SU-DHL-6 (cell line): Measurements from ENCODE around the gene ADAMTS15.

Experiments
- EZH2phosphoT487 ChIP-seq: fragments of 200-600 bp; sonication (generic), shearing (Covaris generic); conservative IDR thresholded peaks from 2 replicates; pipeline ENCODE4 v1.6.1; 2018; ENCODE audit warnings: mild to moderate bottlenecking, antibody characterized with exemption, low read length, moderate library complexity, mixed read lengths
- TF ChIP-seq, protein P1 (sequence below): fragments of 200-600 bp; sonication (generic); IDR thresholded peaks from one replicate; pipeline ENCODE4 v1.5.1; 2017; ENCODE audit warnings: antibody characterized with exemption, mild to moderate bottlenecking, low read length, moderate library complexity; ENCODE audit not compliant: insufficient read depth, poor library complexity, severe bottlenecking

DNA sequence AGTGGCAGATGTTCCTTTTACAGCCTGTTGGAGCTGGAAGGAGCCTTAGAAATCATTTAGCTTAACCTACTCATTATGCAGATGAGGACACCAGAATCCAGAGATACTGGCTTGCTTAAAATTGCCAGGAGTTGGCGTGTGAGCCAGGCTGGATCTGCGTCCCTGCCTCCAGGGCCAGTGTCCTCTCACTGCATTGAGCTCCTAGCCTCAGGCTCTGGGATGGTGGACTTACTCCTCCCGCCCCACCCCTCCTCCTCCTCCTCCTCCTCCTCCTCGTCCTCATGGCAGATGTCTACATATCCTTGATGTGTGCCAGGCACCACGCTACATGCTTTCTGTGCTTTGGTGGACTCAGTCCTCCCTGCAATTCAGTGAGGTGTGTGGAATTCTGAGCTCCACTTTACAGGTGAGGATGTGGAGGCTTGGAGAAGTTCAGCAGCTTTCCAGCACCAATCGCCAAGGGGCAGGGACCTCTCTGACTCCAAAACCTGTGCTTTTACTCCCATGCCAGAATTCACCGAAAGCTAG is 24.1 kb downstream of the ADAMTS15 start:
- TF ChIP-seq, protein P1, sequence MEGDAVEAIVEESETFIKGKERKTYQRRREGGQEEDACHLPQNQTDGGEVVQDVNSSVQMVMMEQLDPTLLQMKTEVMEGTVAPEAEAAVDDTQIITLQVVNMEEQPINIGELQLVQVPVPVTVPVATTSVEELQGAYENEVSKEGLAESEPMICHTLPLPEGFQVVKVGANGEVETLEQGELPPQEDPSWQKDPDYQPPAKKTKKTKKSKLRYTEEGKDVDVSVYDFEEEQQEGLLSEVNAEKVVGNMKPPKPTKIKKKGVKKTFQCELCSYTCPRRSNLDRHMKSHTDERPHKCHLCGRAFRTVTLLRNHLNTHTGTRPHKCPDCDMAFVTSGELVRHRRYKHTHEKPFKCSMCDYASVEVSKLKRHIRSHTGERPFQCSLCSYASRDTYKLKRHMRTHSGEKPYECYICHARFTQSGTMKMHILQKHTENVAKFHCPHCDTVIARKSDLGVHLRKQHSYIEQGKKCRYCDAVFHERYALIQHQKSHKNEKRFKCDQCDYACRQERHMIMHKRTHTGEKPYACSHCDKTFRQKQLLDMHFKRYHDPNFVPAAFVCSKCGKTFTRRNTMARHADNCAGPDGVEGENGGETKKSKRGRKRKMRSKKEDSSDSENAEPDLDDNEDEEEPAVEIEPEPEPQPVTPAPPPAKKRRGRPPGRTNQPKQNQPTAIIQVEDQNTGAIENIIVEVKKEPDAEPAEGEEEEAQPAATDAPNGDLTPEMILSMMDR, result no peak
- TF ChIP-seq EZH2phosphoT487, result no peak
